ENCODE results near the gene SLC26A4. TPM values are rescaled to one million over a fixed set of nuclear protein-coding genes. Genes with fewer than 3 reads are reported as not detected.

The SLC26A4 gene
- total RNA-seq, result 0.15 and 0.65 TPM in 2 replicates

GRCh38 chr7:107660381-107661080 lies at the start of gene SLC26A4:
Gene SLC26A4 (plus strand): TSS chr7:107660828. CDS start chr7:107661642, 814 bp downstream.

GRCh38 chr7:107743567-107744344 lies 83.1 kb downstream of the SLC26A4 start, which contains the start of gene CBLL1:
Gene CBLL1 (plus strand): TSS chr7:107744142. CDS start chr7:107744164, 22 bp downstream.

Other genes starting within 250 kb of the SLC26A4 start
- gene GPR22, start 190.8 kb upstream of the SLC26A4 start, total RNA-seq, result not detected in 2 replicates
- 33.5 and 60.3 TPM in 2 replicates for gene COG5, start 96.9 kb upstream of the SLC26A4 start, total RNA-seq
- gene DUS4L, start 96.9 kb upstream of the SLC26A4 start, total RNA-seq, result 7.1 and 7.8 TPM in 2 replicates
- 115 and 127 TPM in 2 replicates for gene BCAP29, start 80.6 kb upstream of the SLC26A4 start, total RNA-seq
- gene CBLL1, start 83.3 kb downstream of the SLC26A4 start, total RNA-seq, result 20.1 TPM in 2 replicates
- gene SLC26A3, start 142.4 kb downstream of the SLC26A4 start, total RNA-seq, result not detected in 2 replicates
- 57.2 and 359 TPM in 2 replicates for gene DLD, start 230.4 kb downstream of the SLC26A4 start, total RNA-seq